ENCODE results near the gene TUBB2B. TPM values are rescaled to one million over a fixed set of nuclear protein-coding genes. Genes with fewer than 3 reads are reported as not detected.

TUBB2B gene
- total RNA-seq, 1 donor from 2014 or later, result 0.12 TPM

DNA sequence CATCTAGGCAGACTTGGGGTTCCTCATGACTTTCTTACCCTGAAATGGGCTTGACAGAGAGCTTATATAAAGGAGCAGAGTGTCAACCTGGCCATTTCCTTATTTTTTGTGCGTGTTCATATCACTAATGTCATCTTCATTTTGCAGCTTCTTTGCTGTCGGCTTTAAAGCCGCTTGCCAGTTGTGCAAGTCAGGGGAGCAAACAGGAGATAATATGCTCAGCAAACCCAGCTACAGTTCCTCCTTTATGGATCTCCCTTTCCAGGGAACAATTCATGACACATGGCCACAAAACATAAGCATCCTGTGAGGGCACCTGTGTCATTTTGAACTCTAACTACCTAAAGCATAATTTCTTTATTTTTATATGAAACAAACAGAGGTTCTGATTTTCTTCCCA, 6.5 kb upstream of the TUBB2B start:
- peaks cover 16% of the 10 kb centered on the region for H3K4me1 Mint-ChIP-seq
- H3K4me3 Mint-ChIP-seq, result no peak overlapping the region
- peaks cover 2% of the 10 kb centered on the region for H3K36me3 Mint-ChIP-seq (ENCODE audit: low read depth)
- DNase-seq, result no peak
- no peaks in the 10 kb centered on the region for H3K9me3 Mint-ChIP-seq
- peaks cover 81% of the 10 kb centered on the region for H3K27me3 Mint-ChIP-seq
- H3K27ac Mint-ChIP-seq, result no peak overlapping the region
- intact Hi-C loops (cut with micrococcal nuclease), result loop anchor here (5.0 kb wide), 1 partner anchor 1622 kb away; no protein-coding TSS in a partner anchor

GRCh38 chr6:3233321-3233720, 5.9 kb upstream of the TUBB2B start:
- Mint-ChIP-seq H3K36me3 (ENCODE audit: low read depth) (peaks cover 5% of the 10 kb centered on the region), H3K27ac (no peak overlapping the region), H3K9me3 (no peaks in the 10 kb centered on the region), H3K27me3 (peaks cover 84% of the 10 kb centered on the region), H3K4me1 (peaks cover 20% of the 10 kb centered on the region), H3K4me3 (no peak overlapping the region)
- intact Hi-C loops (cut with micrococcal nuclease), result loop anchor here (5.0 kb wide), 1 partner anchor 1621 kb away; no protein-coding TSS in a partner anchor
- DNase-seq, result no peak

DNA sequence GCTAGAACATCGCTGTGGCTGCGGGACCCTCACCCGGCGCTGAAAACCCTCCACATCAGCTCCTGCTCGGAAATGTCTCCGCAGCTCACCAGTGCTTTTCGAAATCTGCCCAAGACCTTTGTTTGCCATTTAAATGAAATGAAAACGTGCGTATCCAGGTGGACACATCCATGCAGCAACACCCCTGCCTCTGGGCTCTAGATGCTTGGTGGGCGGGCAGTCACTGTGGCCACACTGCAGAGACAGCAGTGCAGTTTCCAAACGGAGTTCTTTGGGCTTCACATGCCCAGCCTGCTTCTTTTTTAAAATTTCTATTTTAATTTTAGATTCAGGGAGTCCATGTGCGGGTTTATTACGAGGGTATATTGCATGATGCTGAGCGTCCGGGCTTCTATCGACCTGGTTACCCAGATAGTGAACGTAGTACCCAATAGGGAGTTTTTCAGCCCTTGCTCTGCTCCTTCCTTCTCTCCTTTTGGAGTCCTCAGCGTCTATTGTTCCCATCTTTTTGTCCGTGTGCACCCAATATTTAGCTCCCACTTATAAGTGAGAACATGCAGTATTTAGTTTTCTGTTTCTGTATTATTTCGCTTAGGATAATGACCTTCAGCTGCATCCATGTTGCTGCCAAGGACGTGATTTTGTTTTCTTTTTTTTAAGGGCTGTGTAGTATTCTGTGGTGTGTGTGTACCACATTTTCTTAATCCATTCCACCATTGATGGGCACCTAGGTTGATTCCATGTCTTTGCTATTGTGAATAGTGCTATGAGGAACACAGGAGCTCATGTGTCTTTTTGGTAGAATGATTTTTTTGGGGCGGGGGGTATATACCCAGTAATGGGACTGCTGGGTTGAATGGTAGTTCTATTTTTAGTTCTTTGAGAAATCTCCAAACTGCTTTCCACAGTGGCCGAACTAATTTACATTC, 4.8 kb upstream of the TUBB2B start:
- intact Hi-C loops (cut with micrococcal nuclease), result loop anchor here (5.0 kb wide), 1 partner anchor 1620 kb away; no protein-coding TSS in a partner anchor
- H3K4me3 Mint-ChIP-seq, result no peak overlapping the region
- no peak overlapping the region for H3K27ac Mint-ChIP-seq
- DNase-seq, result no peak
- H3K4me1 Mint-ChIP-seq, result peaks cover 23% of the 10 kb centered on the region
- H3K27me3 Mint-ChIP-seq, result peaks cover 81% of the 10 kb centered on the region
- peaks cover 5% of the 10 kb centered on the region for H3K36me3 Mint-ChIP-seq (ENCODE audit: low read depth)
- H3K9me3 Mint-ChIP-seq, result no peaks in the 10 kb centered on the region

GRCh38 chr6:3231247-3232016, 4.0 kb upstream of the TUBB2B start:
- intact Hi-C loops (cut with micrococcal nuclease), result loop anchor here (2.0 to 5.0 kb wide), 2 partner anchors 19 to 1619 kb away; no protein-coding TSS in a partner anchor
- peak overlapping the region; percentile 47 for H3K4me3 Mint-ChIP-seq
- no peak overlapping the region for H3K27ac Mint-ChIP-seq
- H3K4me1 Mint-ChIP-seq, result peaks cover 26% of the 10 kb centered on the region
- peaks cover 5% of the 10 kb centered on the region for H3K36me3 Mint-ChIP-seq (ENCODE audit: low read depth)
- no peaks in the 10 kb centered on the region for H3K9me3 Mint-ChIP-seq
- peaks cover 81% of the 10 kb centered on the region for H3K27me3 Mint-ChIP-seq
- DNase-seq, result no peak

DNA sequence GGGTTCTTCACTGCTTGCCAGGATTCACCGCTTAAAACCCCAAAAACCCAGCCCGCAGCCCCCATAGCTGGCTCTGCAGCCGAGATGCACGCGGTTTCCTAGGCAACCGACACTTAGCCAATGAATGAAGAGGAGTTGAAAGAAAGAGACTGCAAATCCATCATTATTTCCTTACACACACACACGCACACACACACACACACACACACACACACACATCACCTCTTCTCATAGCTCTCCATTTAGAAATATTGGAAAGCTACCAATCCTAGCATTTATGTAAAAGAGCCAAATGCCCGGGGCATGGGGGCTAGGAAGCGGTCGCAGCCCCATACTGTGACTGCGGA, 3.4 kb upstream of the TUBB2B start:
- intact Hi-C loops (cut with micrococcal nuclease), result loop anchor here (2.0 to 5.0 kb wide), 2 partner anchors 20 to 1619 kb away; no protein-coding TSS in a partner anchor
- DNase-seq, result no peak
- Mint-ChIP-seq H3K27ac (no peak overlapping the region), H3K4me3 (peak overlapping the region; percentile 24), H3K36me3 (ENCODE audit: low read depth) (peaks cover 5% of the 10 kb centered on the region), H3K27me3 (peaks cover 81% of the 10 kb centered on the region), H3K4me1 (peaks cover 26% of the 10 kb centered on the region), H3K9me3 (no peaks in the 10 kb centered on the region)

DNA sequence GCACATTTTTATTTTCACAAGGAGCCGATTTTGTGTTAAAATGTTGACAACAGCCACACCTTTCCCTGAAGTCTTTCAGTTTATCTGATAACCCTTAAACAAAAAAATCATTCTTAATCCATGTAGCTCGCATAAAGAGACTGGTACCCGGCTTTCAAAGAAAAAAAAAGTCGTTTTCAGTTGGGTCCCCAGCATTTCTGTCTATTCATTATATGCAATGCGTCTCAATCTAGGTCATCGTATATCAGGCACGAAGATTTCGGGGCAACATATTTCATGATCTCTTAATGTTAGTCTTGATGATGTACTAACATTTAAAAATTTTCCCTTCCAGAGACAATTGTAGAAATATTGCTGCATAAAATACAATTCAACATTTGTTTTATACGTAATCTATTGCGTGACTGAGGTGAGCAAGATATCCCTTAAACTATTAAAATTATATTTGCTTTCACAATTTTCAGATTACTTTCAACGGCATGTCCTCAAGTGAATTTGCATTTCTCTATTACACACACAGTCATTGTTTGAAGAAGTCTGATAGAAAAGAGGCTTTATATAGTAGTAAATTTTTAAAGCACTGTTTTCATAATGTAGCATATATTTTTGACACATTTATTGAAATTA, 2.9 kb upstream of the TUBB2B start:
- no peak overlapping the region for H3K27ac Mint-ChIP-seq
- intact Hi-C loops (cut with micrococcal nuclease), result loop anchor here (2.0 to 5.0 kb wide), 2 partner anchors 20 to 1618 kb away; no protein-coding TSS in a partner anchor
- peaks cover 81% of the 10 kb centered on the region for H3K27me3 Mint-ChIP-seq

GRCh38 chr6:3229566-3230178, 2.2 kb upstream of the TUBB2B start:
- Mint-ChIP-seq H3K27me3 (peaks cover 78% of the 10 kb centered on the region), H3K9me3 (no peaks in the 10 kb centered on the region), H3K27ac (no peak overlapping the region), H3K4me1 (peaks cover 26% of the 10 kb centered on the region), H3K36me3 (ENCODE audit: low read depth) (peaks cover 5% of the 10 kb centered on the region), H3K4me3 (peak overlapping the region; percentile 85)
- peak; percentile 78 for DNase-seq
- intact Hi-C loops (cut with micrococcal nuclease), result loop anchor here (2.0 to 10.0 kb wide), 5 partner anchors 21 to 1845 kb away; partner anchors contain the start of genes FOXF2 and SLC22A23

More for the DNA sequence above, 2.9 kb upstream of the TUBB2B start:
- Mint-ChIP-seq H3K4me3 (no peak overlapping the region), H3K4me1 (peaks cover 26% of the 10 kb centered on the region), H3K9me3 (no peaks in the 10 kb centered on the region), H3K36me3 (ENCODE audit: low read depth) (peaks cover 5% of the 10 kb centered on the region)
- no peak for DNase-seq

DNA sequence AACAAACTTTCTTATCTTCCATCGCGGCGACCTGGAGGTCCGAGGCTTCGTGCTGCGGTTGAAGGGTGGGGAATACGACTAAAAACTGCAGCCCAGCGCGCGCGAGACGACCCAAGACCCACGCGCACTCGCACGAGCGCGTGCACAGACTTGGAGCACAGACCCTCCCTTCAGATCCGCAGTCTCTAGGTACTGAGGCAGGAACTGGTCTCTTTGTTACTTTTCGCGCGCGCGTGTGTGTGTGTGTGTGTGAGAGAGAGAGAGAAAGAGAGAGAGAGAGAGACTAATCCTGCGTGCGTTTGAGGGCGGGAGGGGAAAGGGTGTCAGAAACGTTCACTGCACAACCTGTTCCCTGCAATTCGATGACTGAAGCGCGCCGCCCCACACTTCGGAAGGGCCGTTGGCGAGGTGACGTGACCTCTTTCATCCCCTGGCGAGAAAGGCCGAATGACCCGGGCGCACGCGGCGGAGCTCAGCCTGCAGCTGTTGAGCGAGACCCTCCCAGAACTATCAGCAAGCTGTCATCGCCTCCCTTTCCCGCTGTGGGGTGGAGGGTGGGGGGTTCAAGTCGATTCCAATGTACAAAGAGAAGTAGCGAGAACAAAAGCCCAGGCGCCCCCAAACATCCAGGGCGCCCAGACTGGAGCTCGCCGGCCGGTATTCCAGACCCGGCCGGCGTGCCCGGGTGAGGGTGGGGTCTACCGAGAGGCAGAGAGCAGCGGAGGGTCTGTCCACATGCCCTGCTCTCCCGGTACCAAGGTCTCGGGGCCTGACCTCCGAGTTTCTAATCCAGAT, 1.5 kb upstream of the TUBB2B start:
- H3K36me3 Mint-ChIP-seq (ENCODE audit: low read depth), result peaks cover 5% of the 10 kb centered on the region
- peak overlapping the region; percentile 64 for H3K27ac Mint-ChIP-seq
- peaks cover 26% of the 10 kb centered on the region for H3K4me1 Mint-ChIP-seq
- peaks cover 79% of the 10 kb centered on the region for H3K27me3 Mint-ChIP-seq
- intact Hi-C loops (cut with micrococcal nuclease), result loop anchor here (2.0 to 10.0 kb wide), 3 partner anchors 20 to 1844 kb away; partner anchors contain the start of genes FOXF2 and SLC22A23
- H3K4me3 Mint-ChIP-seq, result peak overlapping the region; percentile 85
- DNase-seq, result peak; percentile 78
- H3K9me3 Mint-ChIP-seq, result no peaks in the 10 kb centered on the region

DNA sequence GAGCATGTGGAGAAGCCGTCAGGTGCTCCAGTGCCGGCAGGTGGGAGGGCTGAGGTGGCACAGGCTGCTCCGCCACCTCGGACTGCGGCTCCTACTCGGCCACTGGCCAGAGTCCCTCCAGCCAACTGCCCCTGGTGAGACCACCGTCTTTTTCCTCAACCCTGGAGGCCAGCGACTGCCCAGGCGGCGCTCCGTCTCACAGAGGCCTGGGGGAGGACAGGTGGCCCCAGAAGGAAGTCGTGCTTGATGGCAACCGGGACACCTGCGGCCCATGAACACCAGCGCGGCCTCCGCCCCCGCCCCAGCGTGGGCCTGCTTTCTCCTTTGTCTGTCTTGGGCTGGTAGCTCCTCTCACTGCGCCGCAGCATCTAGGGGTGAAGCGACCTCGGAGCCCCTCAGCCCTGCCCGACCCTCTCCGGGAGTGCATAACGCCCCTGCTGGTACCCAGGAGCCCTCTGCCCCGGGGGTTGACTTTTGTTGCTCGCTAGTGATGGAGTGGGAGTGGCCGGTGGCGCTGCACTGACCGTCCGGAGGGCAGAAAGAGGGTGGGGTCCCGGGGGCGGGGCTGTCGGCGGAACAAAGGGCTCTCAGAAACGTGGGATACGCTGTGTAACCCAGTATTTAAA, 706 bp upstream of the TUBB2B start:
- Mint-ChIP-seq H3K27me3 (peaks cover 78% of the 10 kb centered on the region), H3K36me3 (ENCODE audit: low read depth) (peaks cover 5% of the 10 kb centered on the region), H3K9me3 (no peaks in the 10 kb centered on the region), H3K27ac (no peak overlapping the region), H3K4me1 (peaks cover 26% of the 10 kb centered on the region), H3K4me3 (peak overlapping the region; percentile 85)
- intact Hi-C loops (cut with micrococcal nuclease), result loop anchor here (2.0 to 10.0 kb wide), 3 partner anchors 19 to 1843 kb away; partner anchors contain the start of genes FOXF2 and SLC22A23
- DNase-seq, result peak; percentile 68

DNA sequence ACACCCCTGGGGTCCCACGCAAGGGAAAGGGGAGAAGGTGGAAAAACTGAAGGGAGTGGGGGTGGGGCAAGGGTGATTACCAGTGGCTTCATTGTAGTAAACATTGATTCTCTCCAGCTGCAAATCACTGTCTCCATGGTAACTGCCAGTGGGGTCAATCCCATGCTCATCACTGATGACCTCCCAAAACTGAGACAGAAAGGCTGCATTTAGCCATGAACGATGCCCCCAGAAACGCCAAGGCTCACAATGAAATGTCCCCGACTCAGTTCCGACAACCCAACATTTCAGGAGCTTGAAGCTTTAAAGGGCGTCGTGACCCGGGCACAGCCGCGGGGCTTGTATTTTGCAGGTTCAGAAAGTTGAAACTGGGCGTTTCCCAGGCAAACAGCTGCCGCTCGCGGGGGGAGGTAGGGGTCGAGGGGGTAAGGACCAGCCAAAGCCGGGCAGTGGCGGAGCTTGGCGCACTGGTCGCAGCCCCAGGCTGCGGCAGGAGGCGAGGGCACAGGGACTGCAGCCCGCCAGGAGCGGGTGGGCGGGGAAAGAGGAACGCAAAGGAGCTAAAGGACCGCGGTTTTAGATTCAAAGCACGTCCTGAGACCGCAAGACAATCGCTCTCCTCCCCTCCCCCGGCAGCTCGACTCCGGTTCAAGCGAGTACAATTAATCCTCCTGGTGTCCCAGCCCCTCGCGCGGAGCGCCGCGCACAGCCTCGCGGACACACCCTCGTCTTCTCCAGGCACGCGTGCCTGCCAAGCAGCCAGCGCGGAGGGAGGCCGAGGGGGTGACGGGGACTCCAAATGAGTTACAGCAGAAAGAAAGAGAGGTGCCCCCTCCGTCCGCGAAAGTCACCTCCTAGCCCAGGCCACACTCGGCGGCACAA, 731 bp downstream of the TUBB2B start:
- peaks cover 6% of the 10 kb centered on the region for H3K9me3 Mint-ChIP-seq
- peaks cover 7% of the 10 kb centered on the region for H3K36me3 Mint-ChIP-seq (ENCODE audit: low read depth)
- peaks cover 69% of the 10 kb centered on the region for H3K27me3 Mint-ChIP-seq
- peak; percentile 73 for DNase-seq
- H3K4me1 Mint-ChIP-seq, result peaks cover 26% of the 10 kb centered on the region
- peak overlapping the region; percentile 51 for H3K27ac Mint-ChIP-seq
- H3K4me3 Mint-ChIP-seq, result peak overlapping the region; percentile 84
- intact Hi-C loops (cut with micrococcal nuclease), result loop anchor here (2.0 to 10.0 kb wide), 3 partner anchors 64 to 1842 kb away; partner anchors contain the start of genes FOXF2 and SLC22A23

DNA sequence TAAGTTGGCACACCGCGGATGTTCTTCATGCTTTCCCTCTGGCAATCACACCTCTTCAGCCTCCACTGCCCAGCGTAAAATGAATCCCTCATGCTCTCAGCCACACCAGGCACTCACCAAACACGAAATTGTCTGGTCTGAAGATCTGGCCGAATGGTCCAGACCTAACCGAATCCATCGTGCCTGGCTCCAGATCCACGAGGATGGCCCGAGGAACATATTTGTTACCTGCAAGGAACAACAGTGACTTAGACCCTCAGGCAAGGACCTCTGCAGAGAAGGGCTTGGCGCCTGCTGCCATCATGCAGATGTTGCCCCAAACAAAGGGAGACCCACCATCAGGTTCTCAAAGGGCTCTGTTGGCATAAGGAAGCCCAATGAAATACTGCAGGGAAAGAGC, 1.4 kb downstream of the TUBB2B start:
- Mint-ChIP-seq H3K4me3 (no peak overlapping the region), H3K9me3 (peaks cover 7% of the 10 kb centered on the region), H3K27me3 (peaks cover 64% of the 10 kb centered on the region), H3K36me3 (ENCODE audit: low read depth) (peaks cover 7% of the 10 kb centered on the region), H3K27ac (no peak overlapping the region), H3K4me1 (peaks cover 23% of the 10 kb centered on the region)
- intact Hi-C loops (cut with micrococcal nuclease), result loop anchor here (2.0 to 10.0 kb wide), 3 partner anchors 63 to 1841 kb away; partner anchors contain the start of genes FOXF2 and SLC22A23
- no peak for DNase-seq

All from activated CD4-positive, alpha-beta T cell treated with anti-CD3 and anti-CD28 coated beads, Interleukin-2, amount 10 ng/mL, durations not matched to agents 24 days and 14 days (primary cell).